ENCODE measurements around the gene LY6G6D.

The LY6G6D gene, protein sequence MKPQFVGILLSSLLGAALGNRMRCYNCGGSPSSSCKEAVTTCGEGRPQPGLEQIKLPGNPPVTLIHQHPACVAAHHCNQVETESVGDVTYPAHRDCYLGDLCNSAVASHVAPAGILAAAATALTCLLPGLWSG

GRCh38 chr6:31715022-31715958 lies at the start of gene LY6G6D:
LY6G6D (plus strand) TSS chr6:31715348; CDS start chr6:31715356, 8 bp downstream.
- no peak for DNase-seq

- DNase-seq, result peak; percentile 97 to 98
Observed at GRCh38 chr6:31665501-31666336, 49.4 kb upstream of the LY6G6D start, which contains the start of gene CSNK2B. CSNK2B (plus strand) TSS chr6:31666080; CDS start chr6:31666832, 752 bp downstream.

- no peak for DNase-seq
Observed at GRCh38 chr6:31666337-31666965, 48.7 kb upstream of the LY6G6D start.

DNA sequence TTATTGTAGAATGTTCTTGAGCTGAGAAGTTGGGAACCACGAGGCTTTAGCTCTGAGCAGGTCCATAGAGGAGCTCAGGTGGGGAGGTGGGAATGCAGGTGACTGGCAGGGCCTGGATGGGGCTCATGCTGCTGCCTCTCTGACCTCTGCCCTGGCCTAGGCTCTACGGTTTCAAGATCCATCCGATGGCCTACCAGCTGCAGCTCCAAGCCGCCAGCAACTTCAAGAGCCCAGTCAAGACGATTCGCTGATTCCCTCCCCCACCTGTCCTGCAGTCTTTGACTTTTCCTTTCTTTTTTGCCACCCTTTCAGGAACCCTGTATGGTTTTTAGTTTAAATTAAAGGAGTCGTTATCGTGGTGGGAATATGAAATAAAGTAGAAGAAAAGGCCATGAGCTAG lies 45.5 kb upstream of the LY6G6D start, which contains the start of gene LY6G5B:
Gene LY6G5B (plus strand): TSS at position 301 of the 400 bp plus-strand sequence. CDS start 975 bp downstream, outside the sequence.
- DNase-seq, result no peak

DNA sequence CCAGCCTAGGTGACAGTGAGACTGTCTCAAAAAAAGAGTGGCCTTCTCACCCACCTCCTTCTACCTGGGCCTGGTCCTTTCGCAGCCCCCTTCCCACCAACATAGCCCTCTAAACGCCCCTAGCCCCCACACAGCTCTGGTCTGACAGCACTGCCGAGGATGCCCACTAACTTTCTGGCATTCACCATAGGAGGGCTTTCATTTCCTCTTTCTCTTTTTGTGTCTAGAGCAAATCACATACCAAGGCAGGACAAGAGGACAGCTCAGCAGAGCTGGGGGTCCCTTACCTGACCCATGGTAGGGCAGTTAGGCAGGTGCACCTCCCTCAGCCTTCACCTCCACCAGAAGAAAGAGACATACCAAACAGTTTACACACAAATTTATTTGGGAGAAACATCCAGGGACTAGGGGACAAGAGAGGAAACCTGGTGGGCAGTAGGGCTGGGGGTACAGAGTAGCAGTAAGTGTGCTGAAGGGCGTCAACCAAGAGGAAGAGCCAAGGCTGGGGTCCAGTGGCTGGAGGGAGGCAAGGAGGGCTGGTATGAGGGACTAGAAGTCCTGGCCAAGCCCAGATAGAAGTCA lies 38.7 kb upstream of the LY6G6D start:
- DNase-seq, result no peak

- DNase-seq, result no peak
Observed at GRCh38 chr6:31676904-31677303, 38.2 kb upstream of the LY6G6D start.

GRCh38 chr6:31677955-31678354 lies 37.2 kb upstream of the LY6G6D start:
- DNase-seq, result no peak

GRCh38 chr6:31680226-31681134 lies 34.7 kb upstream of the LY6G6D start, which contains the start of gene LY6G5C:
LY6G5C (minus strand) TSS chr6:31681067; CDS start chr6:31680373, 694 bp downstream.
- DNase-seq, result peak; percentile 80 to 86

DNA sequence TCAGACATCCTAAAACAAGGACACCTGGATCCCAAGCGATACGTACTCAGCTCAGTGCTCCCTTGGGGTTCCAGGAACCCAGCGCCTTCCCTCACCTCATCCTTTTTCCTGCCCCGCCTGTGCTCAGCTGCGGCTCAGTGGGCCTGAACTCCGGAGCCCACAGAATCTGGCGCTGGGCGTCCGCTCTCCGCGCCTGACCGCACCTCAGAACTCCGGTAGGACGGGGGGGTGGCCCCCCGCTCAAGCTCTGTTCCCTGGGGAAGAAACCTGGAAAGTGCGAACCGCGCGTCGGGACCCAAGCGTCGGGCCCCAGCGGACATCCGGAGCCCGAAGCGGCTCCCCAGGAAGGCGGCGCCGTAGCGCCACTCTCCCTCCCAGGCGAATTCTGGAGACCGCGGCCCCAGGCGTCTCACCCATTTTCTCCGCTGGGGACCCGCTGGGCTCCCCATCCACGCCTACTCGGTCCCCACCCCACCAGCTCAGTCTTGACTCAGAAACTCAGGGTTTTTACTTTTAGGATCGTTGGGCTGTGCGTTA lies 33.9 kb upstream of the LY6G6D start:
- peak in 1 of 2 experiments; percentile 32 for DNase-seq

- no peak for DNase-seq
Observed at GRCh38 chr6:31683591-31683990, 31.6 kb upstream of the LY6G6D start.

GRCh38 chr6:31686483-31686882 lies 28.7 kb upstream of the LY6G6D start:
- no peak for DNase-seq

DNA sequence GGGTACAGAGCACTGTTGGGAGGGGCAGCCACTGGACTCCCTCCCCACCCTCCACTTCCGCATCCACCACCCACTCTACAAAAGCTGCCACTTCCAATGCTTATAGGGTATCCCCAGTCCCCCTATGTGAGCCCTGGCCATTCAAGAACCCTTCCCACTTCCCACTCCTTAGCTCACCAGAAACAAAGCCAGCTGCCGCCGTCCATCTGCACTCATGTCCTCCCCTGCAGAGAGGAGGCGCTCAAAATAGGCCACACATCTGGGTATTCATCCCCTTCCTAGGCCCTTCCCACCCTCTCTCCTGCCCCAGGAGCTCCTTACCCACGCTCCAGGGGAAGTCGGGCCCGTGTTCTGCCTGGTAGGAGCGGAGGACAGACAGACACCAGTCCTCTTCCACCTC lies 27.8 kb upstream of the LY6G6D start:
- no peak for DNase-seq

DNA sequence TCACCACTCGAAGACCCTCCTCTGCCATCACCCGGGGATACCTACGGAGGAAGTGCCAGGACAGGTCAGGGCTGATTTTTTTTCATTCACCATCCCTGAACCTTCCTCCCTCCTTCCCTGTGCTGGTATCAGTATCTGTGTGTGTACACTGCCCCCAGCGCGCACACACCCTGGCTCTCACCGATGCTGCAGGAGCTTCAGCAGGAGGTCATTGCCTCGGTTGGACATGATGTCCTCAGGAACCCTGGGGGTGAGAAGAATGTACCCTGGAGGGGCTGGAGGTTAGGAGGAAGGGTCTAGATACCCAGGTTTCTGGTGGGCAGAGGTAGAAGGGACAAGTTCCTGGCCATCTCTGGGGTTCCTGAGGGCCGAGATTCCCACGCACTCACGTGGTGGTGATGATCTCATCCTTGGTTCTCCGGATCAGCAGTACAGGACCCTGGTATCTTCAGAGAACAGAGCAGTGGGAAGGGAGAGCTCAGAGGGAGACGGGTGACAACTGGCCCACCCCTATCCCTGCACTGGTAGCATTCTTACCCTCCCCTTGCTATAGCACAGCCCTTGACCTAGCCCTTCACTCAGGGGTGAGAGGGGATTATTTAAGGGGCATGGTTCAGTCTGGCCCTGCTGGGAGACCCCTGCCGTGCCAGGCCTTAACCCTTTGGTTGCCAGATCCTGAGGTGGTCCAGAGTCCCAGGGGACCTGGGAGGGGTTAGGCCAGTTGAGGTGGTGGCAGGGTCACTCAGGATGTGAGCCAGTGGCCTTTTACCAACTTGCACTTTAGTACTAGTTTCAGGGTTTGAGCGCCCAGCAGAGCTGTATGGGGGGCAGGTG lies 27.1 kb upstream of the LY6G6D start:
- DNase-seq, result no peak

DNA sequence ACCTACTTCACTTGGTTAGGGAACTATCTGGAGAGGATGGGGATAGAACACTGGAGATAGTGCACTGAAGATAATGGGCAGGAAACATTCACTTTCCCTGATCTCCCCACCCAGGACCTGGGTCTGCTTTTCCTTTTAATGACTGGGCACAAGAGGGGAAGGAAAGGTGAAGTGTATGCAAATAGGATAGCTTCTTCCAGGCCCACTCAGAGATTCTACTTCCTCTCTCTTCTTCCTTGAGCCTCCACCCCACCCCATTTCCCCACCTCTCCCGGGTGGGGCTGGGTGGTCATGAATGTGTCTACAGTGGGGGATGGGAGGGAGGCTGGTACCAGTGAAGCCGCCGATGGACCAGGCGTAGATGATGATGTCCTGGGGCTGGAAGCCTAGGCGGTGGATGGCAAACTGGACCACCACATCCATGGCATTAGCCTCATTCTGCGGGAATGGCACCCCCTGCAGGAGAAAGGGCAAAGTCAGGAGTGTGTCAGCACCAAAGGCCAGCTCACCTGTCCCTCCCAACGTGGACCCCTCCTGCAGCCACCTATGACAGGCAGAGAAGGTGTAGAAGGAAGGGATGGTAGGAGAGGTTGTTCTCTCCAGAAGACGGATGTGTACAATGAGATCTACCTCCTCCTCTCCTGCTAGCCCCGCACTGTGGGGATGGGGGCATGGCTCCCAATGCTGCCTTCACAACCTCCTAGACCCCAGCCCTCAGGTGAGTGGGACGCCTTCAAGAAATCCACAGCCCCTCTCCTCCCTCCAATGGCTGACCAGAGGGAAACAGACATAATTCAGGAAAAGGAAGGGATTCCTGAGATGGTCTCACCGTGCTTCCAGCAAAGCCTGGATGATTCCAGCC lies 25.7 kb upstream of the LY6G6D start:
- DNase-seq, result no peak

- DNase-seq, result no peak
Observed at GRCh38 chr6:31690231-31691077, 24.7 kb upstream of the LY6G6D start.

- no peak for DNase-seq
Observed at GRCh38 chr6:31691078-31691463, 24.1 kb upstream of the LY6G6D start.

GRCh38 chr6:31691564-31692108 lies 23.5 kb upstream of the LY6G6D start:
- no peak for DNase-seq
